CD14-positive monocyte (primary cell): ENCODE data around the gene GPRIN1. TPM values are rescaled to one million over a fixed set of nuclear protein-coding genes. Genes with fewer than 3 reads are reported as not detected.

Experiments
- DNase-seq, 3 donors: peaks; one replicate each; pipeline ENCODE4 v3.0.0-alpha.2; 2011 to 2022
- H2AFZ ChIP-seq: 2 replicates; pipeline ENCODE4 v1.6.0; 2012; ENCODE audit warnings: mild to moderate bottlenecking, low read depth, low read length, inconsistent platforms; ENCODE audit not compliant: insufficient read depth, poor library complexity, severe bottlenecking
- H3K27ac ChIP-seq, 2 donors: 1 replicate in 1 of 2; 2 replicates in 1 of 2; pipeline ENCODE4 v1.5.1; 2012 to 2013; ENCODE audit warnings: low read length in 2 of 2, control low read depth in 1 of 2, inconsistent platforms in 1 of 2, low read depth in 1 of 2, mild to moderate bottlenecking in 1 of 2
- H3K27me3 ChIP-seq, 2 donors: one replicate each; pipeline versions ENCODE4 v1.6.0 to v1.6.1; 2011 to 2013; ENCODE audit warnings: low read length in 2 of 2; ENCODE audit not compliant: control insufficient read depth in 2 of 2, insufficient read depth in 2 of 2
- H3K36me3 ChIP-seq, 2 donors: replicated peaks in 1 of 2; 1 replicate in 1 of 2; 2 replicates in 1 of 2; pipeline versions ENCODE4 v1.5.1 to v1.6.1; 2012 to 2013; ENCODE audit warnings: low read length in 2 of 2, control low read depth in 1 of 2, inconsistent platforms in 1 of 2, mild to moderate bottlenecking in 1 of 2; ENCODE audit not compliant: insufficient read depth in 2 of 2, control insufficient read depth in 1 of 2
- H3K4me1 ChIP-seq, 2 donors: 1 replicate in 1 of 2; 2 replicates in 1 of 2; pipeline versions ENCODE4 v1.5.1 to v1.6.1; 2012 to 2013; ENCODE audit warnings: low read length in 2 of 2, control low read depth in 1 of 2, inconsistent platforms in 1 of 2, mild to moderate bottlenecking in 1 of 2, moderate library complexity in 1 of 2; ENCODE audit not compliant: insufficient read depth in 2 of 2, control insufficient read depth in 1 of 2
- H3K4me2 ChIP-seq: replicated peaks from 2 replicates; pipeline ENCODE3; 2012; ENCODE audit warnings: low read length, moderate library complexity, mild to moderate bottlenecking; ENCODE audit not compliant: poor library complexity, severe bottlenecking; ENCODE audit errors: extremely low read depth
- H3K4me3 ChIP-seq, 3 experiments: fragments of 200-600 bp in 1 of 3; sonication (generic) in 1 of 3; replicated peaks in 1 of 3; 1 replicate in 2 of 3; 2 replicates in 1 of 3; pipeline ENCODE4 v1.5.1; 2011 to 2013; ENCODE audit warnings: low read length in 3 of 3, mild to moderate bottlenecking in 3 of 3, control low read depth in 2 of 3, low read depth in 2 of 3, inconsistent platforms in 1 of 3, moderate library complexity in 1 of 3
- H3K79me2 ChIP-seq: 2 replicates; pipeline ENCODE4 v1.6.0; 2012; ENCODE audit warnings: mild to moderate bottlenecking, control low read depth, inconsistent platforms, low read length, moderate library complexity; ENCODE audit not compliant: insufficient read depth
- H3K9ac ChIP-seq: 2 replicates; pipeline ENCODE4 v1.6.0; 2017; ENCODE audit warnings: low read length, mild to moderate bottlenecking; ENCODE audit not compliant: insufficient read depth, poor library complexity, severe bottlenecking
- H3K9me3 ChIP-seq, 2 donors: replicated peaks in 1 of 2; 1 replicate in 1 of 2; 2 replicates in 1 of 2; pipeline versions ENCODE4 v1.5.1 to v1.6.1; 2012 to 2013; ENCODE audit warnings: low read length in 2 of 2, control low read depth in 1 of 2; ENCODE audit not compliant: control insufficient read depth in 1 of 2, insufficient read depth in 1 of 2
- H4K20me1 ChIP-seq: 2 replicates; pipeline ENCODE4 v1.6.0; 2012; ENCODE audit warnings: mild to moderate bottlenecking, low read length, control low read depth, moderate library complexity; ENCODE audit not compliant: insufficient read depth
- H3K27ac Mint-ChIP-seq, 7 donors: one replicate each; pipeline ENCODE4 v1.8.0; 2020; ENCODE audit warnings: mild to moderate bottlenecking in 7 of 7, mixed read lengths in 7 of 7, moderate library complexity in 6 of 7, inconsistent platforms in 2 of 7
- H3K27me3 Mint-ChIP-seq, 3 donors: one replicate each; pipeline ENCODE4 v1.8.0; 2021 to 2022; ENCODE audit warnings: low read depth in 3 of 3, mild to moderate bottlenecking in 3 of 3, mixed read lengths in 3 of 3, moderate library complexity in 3 of 3, inconsistent platforms in 1 of 3
- H3K36me3 Mint-ChIP-seq, 2 donors: one replicate each; pipeline ENCODE4 v1.8.0; 2020; ENCODE audit warnings: mixed read lengths in 2 of 2, inconsistent platforms in 1 of 2, mild to moderate bottlenecking in 1 of 2
- H3K4me1 Mint-ChIP-seq: one replicate; pipeline ENCODE4 v1.8.0; 2020; ENCODE audit warnings: mild to moderate bottlenecking, mixed read lengths
- H3K4me3 Mint-ChIP-seq, 2 donors: one replicate each; pipeline ENCODE4 v1.8.0; 2020; ENCODE audit warnings: mild to moderate bottlenecking in 2 of 2, mixed read lengths in 2 of 2, moderate library complexity in 1 of 2
- H3K9me3 Mint-ChIP-seq, 7 donors: one replicate each; pipeline ENCODE4 v1.8.0; 2020 to 2022; ENCODE audit warnings: mixed read lengths in 7 of 7, mild to moderate bottlenecking in 6 of 7, moderate library complexity in 6 of 7, inconsistent platforms in 2 of 7
- WGBS: methylation state at CpG from one replicate; pipeline ENCODE4 v1.1.5; 2013; ENCODE audit warnings: missing lambda C conversion rate; ENCODE audit not compliant: insufficient coverage; 5-methylcytosine and 5-hydroxymethylcytosine counted together
- intact Hi-C, 2 donors: fragments of 100-400 bp; cut with micrococcal nuclease; formaldehyde crosslinking; loops; one replicate each; pipeline versions ENCODE4 v1.15.0 to v1.15.1; 2023
- polyA plus RNA-seq, 3 donors: library from polyadenylated mRNA; depleted of rRNA in 1 of 3; unstranded in 2 of 3; stranded (reverse) in 1 of 3; fragments of 300-500 nt in 2 of 3; fragments of >200 nt in 1 of 3; fragmentation: Illumina TruSeq in 2 of 3; gene quantifications; 1 replicate in 2 of 3; 2 replicates in 1 of 3; pipeline ENCODE4 v1.2.3, GENCODE V29; 2012 to 2021
- TF ChIP-seq, protein P1 (sequence below): fragments of 200-600 bp; IDR thresholded peaks from one replicate; pipeline ENCODE4 v1.8.0; 2022; ENCODE audit warnings: antibody characterized with exemption, mild to moderate bottlenecking

Gene GPRIN1
- polyA plus RNA-seq, 3 donors, result 0.05 to 0.30 (median 0.13) TPM

DNA sequence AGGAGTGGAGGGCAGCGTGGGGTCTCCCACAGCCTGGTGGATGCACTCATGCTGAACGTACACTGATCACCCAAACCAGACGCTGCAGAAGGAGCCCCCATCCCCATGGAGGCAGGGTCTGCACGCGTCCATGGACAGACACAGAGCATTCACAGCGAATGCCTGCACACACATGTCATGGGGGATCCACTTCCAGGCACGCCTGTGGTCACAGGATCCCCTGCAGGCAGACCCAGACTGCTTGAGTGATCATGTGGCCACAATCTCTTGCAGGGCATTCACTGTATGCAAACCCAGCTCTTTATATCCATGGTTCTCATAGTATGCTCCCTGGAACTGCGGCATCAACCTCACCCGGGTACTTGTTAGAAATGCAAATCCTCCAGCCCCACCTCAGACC is 15.0 kb upstream of the GPRIN1 start:
- no peak overlapping the region for H2AFZ ChIP-seq
- peaks cover 11 to 16% of the 10 kb centered on the region in 2 donors for H3K4me1 ChIP-seq
- H3K79me2 ChIP-seq, result no peaks in the 10 kb centered on the region
- no peak overlapping the region for H3K9ac ChIP-seq
- no peaks in the 10 kb centered on the region for H4K20me1 ChIP-seq
- Mint-ChIP-seq H3K9me3 (peaks cover 0 to 14% (median 7%) of the 10 kb centered on the region in 7 donors), H3K27me3 (peaks cover 54 to 79% (median 71%) of the 10 kb centered on the region in 3 donors), H3K4me3 (no peak overlapping the region), H3K36me3 (peaks cover 6% of the 10 kb centered on the region in 2 donors), H3K4me1 (peaks cover 13% of the 10 kb centered on the region), H3K27ac (no peak overlapping the region)
- H3K27ac ChIP-seq, result no peak overlapping the region
- TF ChIP-seq, protein P1, sequence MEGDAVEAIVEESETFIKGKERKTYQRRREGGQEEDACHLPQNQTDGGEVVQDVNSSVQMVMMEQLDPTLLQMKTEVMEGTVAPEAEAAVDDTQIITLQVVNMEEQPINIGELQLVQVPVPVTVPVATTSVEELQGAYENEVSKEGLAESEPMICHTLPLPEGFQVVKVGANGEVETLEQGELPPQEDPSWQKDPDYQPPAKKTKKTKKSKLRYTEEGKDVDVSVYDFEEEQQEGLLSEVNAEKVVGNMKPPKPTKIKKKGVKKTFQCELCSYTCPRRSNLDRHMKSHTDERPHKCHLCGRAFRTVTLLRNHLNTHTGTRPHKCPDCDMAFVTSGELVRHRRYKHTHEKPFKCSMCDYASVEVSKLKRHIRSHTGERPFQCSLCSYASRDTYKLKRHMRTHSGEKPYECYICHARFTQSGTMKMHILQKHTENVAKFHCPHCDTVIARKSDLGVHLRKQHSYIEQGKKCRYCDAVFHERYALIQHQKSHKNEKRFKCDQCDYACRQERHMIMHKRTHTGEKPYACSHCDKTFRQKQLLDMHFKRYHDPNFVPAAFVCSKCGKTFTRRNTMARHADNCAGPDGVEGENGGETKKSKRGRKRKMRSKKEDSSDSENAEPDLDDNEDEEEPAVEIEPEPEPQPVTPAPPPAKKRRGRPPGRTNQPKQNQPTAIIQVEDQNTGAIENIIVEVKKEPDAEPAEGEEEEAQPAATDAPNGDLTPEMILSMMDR, result no peak
- peaks cover 23 to 77% of the 10 kb centered on the region in 2 donors for H3K27me3 ChIP-seq
- DNase-seq, result no peak
- intact Hi-C loops, result no loop called here
- no peaks in the 10 kb centered on the region for H3K36me3 ChIP-seq
- H3K4me3 ChIP-seq, result no peak overlapping the region
- peaks cover 2 to 12% of the 10 kb centered on the region in 2 donors for H3K9me3 ChIP-seq
- 70% methylated on average over 9 of the region's 9 CpGs for WGBS
- H3K4me2 ChIP-seq, result no peak overlapping the region

DNA sequence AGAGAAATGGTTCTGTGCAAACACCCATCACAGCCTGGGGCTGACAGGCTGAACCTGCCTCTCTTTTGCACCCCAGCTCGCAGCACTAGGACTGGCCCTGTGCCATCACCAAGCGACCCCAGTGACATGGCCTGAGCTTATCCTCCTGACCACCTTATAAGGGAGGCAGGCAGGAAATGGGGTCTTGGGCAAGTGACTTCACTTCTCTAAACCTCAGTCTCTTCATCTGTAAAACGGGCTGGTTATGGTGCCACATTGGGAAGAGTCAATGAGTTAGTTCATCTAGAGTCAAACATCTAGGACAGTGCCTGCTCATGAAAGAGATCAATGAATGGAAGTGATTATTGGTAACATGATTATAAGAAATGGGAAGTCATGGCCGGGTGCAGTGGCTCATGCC is 14.2 kb upstream of the GPRIN1 start:
- no peaks in the 10 kb centered on the region for H3K79me2 ChIP-seq
- H3K4me1 ChIP-seq, result peaks cover 19 to 20% of the 10 kb centered on the region in 2 donors
- H2AFZ ChIP-seq, result no peak overlapping the region
- H3K4me3 Mint-ChIP-seq, result no peak overlapping the region
- H3K27ac Mint-ChIP-seq, result peak overlapping the region in 1 of 7 donors; percentile 56
- no CpG with 5 or more reads among the region's 4 CpGs for WGBS
- peaks cover 24 to 77% of the 10 kb centered on the region in 2 donors for H3K27me3 ChIP-seq
- intact Hi-C loops, result no loop called here
- peaks cover 17% of the 10 kb centered on the region for H3K4me1 Mint-ChIP-seq
- no peak overlapping the region for H3K4me2 ChIP-seq
- H3K36me3 ChIP-seq, result no peaks in the 10 kb centered on the region
- H3K27me3 Mint-ChIP-seq, result peaks cover 54 to 79% (median 71%) of the 10 kb centered on the region in 3 donors
- no peak for DNase-seq
- H4K20me1 ChIP-seq, result no peaks in the 10 kb centered on the region
- no peak overlapping the region for H3K4me3 ChIP-seq
- peaks cover 6% of the 10 kb centered on the region in 2 donors for H3K36me3 Mint-ChIP-seq
- H3K27ac ChIP-seq, result no peak overlapping the region
- peaks cover 0 to 20% (median 14%) of the 10 kb centered on the region in 7 donors for H3K9me3 Mint-ChIP-seq
- TF ChIP-seq, protein P1, result no peak
- H3K9ac ChIP-seq, result no peak overlapping the region
- peaks cover 10 to 18% of the 10 kb centered on the region in 2 donors for H3K9me3 ChIP-seq
